AG10803 (cell line): ENCODE data around the gene MED27.

Experiments used
- DNase-seq: peaks from one replicate; pipeline ENCODE4 v3.0.0; 2010; ENCODE audit warnings: low read depth
- H3K4me3 ChIP-seq: 2 replicates; pipeline ENCODE4 v1.5.1; 2011; ENCODE audit warnings: mild to moderate bottlenecking, low read length, control low read depth
- CTCF ChIP-seq: conservative IDR thresholded peaks from 2 replicates; pipeline ENCODE4 v1.5.1; 2011; ENCODE audit warnings: mild to moderate bottlenecking, low read length, control low read depth, inconsistent platforms

MED27 gene

GRCh38 chr9:132056717-132057560 is 22.7 kb downstream of the MED27 start:
- DNase-seq, result no peak
- no peak overlapping the region for H3K4me3 ChIP-seq
- no peak for TF ChIP-seq CTCF

- no peak overlapping the region for H3K4me3 ChIP-seq
- no peak for DNase-seq
- TF ChIP-seq CTCF, result no peak
Measured at GRCh38 chr9:132055756-132056155, 23.9 kb downstream of the MED27 start.

GRCh38 chr9:132054024-132054423 is 25.6 kb downstream of the MED27 start:
- no peak for TF ChIP-seq CTCF
- no peak overlapping the region for H3K4me3 ChIP-seq

GRCh38 chr9:132049900-132050299 is 29.8 kb downstream of the MED27 start:
- H3K4me3 ChIP-seq, result no peak overlapping the region
- no peak for DNase-seq
- no peak for TF ChIP-seq CTCF

More at GRCh38 chr9:132054024-132054423, 25.6 kb downstream of the MED27 start:
- DNase-seq, result no peak

- DNase-seq, result no peak
- H3K4me3 ChIP-seq, result no peak overlapping the region
- no peak for TF ChIP-seq CTCF
Measured at GRCh38 chr9:132049323-132049882, 30.3 kb downstream of the MED27 start.

- TF ChIP-seq CTCF, result no peak
- no peak for DNase-seq
Measured at GRCh38 chr9:132048201-132048600, 31.5 kb downstream of the MED27 start.

GRCh38 chr9:132046456-132046855 is 33.2 kb downstream of the MED27 start:
- TF ChIP-seq CTCF, result no peak
- H3K4me3 ChIP-seq, result no peak overlapping the region
- peak; percentile 16 for DNase-seq

More at GRCh38 chr9:132048201-132048600, 31.5 kb downstream of the MED27 start:
- H3K4me3 ChIP-seq, result no peak overlapping the region
